GM10266 (cell line): ENCODE measurements around the gene CBFA2T2.

Experiments used
- DNase-seq: peaks from one replicate; pipeline ENCODE4 v3.0.0; 2012; ENCODE audit errors: extremely low spot score
- TF ChIP-seq, protein P1 (sequence below): IDR thresholded peaks from 2 replicates; pipeline ENCODE4 v1.5.1; 2012; ENCODE audit warnings: mild to moderate bottlenecking, low read depth; ENCODE audit not compliant: control insufficient read depth, insufficient read depth; ENCODE audit errors: missing control alignments

The CBFA2T2 gene

DNA sequence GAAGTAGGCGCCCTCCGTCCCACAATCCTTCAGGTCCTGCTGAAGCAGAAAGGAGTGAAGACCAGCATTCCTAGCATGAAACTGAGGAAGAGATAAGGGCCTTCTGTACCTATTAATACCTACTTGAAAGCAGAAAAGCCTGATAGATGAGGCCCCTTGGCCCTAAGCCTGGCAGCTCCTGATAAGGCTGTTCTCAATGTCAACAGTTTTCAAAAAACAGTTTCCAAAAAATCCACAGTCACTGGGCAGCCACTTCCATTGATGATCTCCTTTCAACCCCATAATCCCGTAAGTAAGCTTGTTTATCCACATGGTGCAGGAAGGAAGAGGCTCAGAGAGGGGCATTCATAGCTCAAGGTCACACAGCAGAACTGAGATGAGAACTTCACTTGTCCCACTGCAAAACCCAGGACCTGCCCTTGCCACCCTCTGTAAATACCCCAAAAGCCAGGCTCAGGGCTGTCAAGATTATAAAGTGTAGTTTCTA, 199.1 kb downstream of the CBFA2T2 start:
- TF ChIP-seq, protein P1, sequence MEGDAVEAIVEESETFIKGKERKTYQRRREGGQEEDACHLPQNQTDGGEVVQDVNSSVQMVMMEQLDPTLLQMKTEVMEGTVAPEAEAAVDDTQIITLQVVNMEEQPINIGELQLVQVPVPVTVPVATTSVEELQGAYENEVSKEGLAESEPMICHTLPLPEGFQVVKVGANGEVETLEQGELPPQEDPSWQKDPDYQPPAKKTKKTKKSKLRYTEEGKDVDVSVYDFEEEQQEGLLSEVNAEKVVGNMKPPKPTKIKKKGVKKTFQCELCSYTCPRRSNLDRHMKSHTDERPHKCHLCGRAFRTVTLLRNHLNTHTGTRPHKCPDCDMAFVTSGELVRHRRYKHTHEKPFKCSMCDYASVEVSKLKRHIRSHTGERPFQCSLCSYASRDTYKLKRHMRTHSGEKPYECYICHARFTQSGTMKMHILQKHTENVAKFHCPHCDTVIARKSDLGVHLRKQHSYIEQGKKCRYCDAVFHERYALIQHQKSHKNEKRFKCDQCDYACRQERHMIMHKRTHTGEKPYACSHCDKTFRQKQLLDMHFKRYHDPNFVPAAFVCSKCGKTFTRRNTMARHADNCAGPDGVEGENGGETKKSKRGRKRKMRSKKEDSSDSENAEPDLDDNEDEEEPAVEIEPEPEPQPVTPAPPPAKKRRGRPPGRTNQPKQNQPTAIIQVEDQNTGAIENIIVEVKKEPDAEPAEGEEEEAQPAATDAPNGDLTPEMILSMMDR: no peak
- no peak for DNase-seq

DNA sequence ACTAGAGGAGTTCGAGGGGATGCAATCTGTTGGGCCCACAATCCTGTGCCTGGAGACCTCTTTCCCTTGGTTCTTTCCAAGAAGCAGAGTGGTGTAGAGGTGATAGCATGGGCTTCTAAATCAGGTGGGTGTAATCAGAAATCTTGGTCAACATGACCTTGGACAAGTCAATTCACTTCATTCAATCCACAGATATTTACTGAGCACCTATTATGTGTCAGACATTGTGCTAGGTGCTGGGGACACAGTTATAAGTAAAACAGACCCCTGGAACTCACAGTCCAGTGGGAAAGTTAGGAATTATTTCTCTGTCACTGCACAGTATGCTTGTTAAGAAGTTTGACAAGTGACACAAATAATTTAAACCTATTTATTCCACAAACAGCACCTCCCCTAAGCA, 199.6 kb downstream of the CBFA2T2 start:
- DNase-seq: no peak
- TF ChIP-seq, protein P1: no peak

DNA sequence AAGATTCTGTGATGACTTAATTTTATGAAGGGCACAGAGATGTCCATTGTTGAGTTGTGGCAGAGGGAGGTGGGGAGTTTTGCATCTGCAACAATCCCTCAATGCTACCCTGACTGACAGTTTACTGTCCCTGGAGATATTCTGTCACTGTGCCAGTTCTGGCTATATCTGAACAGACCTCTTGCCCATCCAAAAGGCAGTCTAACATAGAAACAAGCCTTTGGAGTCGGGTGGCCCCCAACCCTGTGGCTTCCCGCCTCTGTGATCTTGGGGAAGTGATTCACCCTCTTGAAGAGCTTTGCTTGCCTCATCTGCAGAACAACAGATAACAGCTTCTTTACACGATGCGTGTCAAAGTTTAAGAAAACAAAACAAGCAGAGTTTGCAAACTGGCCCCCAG, 200.1 kb downstream of the CBFA2T2 start:
- TF ChIP-seq, protein P1: no peak
- DNase-seq: no peak

DNA sequence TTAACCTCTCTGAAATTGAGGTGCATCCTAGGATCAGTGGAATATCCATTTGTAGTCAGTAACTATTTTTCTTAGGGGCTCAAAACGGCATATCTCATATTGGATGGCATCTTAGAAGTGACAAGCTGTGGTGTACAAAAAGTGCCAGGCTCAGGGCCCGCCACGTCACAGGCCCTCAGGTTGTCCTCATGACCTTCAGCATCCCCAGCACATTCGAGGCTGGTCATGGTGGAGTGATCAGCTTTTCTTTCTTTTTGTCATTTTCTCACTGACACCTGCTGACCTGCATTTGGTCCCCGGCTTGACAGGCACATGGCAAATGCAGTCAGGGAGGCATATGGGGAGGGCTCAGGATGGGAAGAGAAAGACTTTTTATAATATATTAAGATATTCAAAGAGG, 203.4 kb downstream of the CBFA2T2 start:
- no peak for DNase-seq
- TF ChIP-seq, protein P1: no peak

DNA sequence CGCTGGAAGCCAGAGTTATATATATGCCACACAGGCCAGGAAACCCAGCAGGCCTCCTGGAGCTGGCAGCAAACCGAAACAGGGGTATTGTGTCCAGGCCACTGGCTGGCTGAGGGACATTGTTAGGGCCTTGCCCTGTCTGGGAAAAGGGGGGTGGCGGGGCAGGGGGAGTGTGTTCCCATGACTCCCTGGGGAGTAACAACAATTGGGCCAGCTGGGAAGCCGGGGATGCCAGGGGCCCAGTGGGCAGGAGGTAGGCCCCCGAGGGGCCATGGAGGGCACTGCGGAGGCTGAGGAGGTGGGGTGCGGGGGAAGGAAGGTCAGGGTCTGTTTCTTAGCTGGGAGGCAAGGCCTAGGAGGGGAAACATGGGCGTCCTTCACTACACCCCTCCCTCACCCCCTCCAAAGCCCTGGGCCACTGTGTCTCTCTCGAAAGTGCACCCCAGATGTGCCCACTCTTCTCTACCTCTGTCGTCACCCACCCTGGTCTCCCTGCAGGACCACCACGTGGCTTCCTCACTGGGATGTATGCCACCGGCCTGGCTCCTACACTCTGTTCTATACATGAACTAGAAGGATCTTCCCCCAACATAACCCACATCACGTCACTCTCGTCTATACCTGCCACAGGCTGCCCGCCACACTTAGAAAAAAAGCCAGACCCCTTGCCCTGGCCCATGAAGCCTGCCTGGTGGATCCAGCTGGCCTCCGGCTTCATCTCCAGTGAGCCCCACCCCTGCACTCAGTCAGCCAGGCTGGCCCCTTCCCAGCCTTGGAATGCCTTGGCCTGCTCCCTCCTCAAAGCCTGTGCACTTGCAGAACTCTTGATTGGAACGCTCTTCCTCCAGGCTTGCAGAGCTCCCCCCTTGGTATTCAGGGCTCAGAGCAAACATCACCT, 204.1 kb downstream of the CBFA2T2 start:
- DNase-seq: no peak

DNA sequence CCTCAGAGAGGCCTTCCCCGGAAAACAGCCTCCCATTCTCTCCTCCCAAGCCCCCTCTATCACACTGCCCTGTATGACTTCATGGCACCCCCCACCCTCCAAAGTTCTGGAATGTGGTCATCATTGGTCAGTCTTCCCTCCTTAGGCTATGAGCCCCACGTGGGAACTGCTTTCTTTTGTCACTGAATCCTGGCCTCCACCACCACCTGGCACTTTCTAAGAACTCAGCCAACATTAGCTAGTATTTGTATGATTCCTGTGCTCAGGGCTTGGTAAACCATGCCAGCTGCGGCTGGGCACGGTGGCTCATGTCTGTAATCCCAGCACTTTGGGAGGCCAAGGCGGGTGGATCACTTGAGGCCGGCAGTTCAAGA, 204.7 kb downstream of the CBFA2T2 start:
- TF ChIP-seq, protein P1: no peak
- DNase-seq: no peak

More for the DNA sequence above, 204.1 kb downstream of the CBFA2T2 start:
- TF ChIP-seq, protein P1: no peak

DNA sequence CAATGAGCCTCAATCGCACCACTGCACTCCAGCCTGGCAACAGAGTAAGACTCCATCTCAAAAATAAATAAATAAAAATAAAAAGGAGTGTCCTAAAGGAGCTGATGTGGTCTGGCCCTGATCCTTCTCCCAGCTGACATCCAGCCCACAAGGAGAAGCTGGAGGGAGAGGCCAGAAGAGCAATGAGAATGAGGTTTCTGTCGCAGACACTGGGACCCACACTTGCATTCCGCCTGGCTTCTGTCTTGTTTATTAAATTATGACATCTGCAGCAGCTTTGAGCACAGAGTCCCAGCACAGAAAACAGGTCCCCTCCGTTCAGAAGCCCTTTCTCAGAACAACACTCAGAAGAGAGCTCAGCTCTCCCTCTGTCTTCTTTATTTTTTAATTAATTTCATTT, 206.6 kb downstream of the CBFA2T2 start:
- no peak for DNase-seq
- TF ChIP-seq, protein P1: no peak
